B cell (primary cell): Measurements from ENCODE around the gene NPAS1. TPM values are rescaled to one million over a fixed set of nuclear protein-coding genes. Genes with fewer than 3 reads are reported as not detected.

ENCODE experiments used
- ATAC-seq: fragments of 200-7000 bp; cut with Tn5 transposase; one replicate; pipeline ENCODE4 v1.10.0; 2021; ENCODE audit warnings: low read depth, mild to moderate bottlenecking, moderate number of reproducible peaks, moderate library complexity
- CTCF ChIA-PET: fragments of 350-600 bp; sonication (Branson Sonifier 250); formaldehyde crosslinking; loops from one replicate; lab custom pipeline; 2021; ENCODE audit warnings: antibody characterized with exemption, inconsistent platforms; lab: Charles Lee
- POLR2A ChIA-PET: fragments of 350-600 bp; sonication (Branson Sonifier 250); formaldehyde crosslinking; loops from one replicate; lab custom pipeline; 2021; ENCODE audit warnings: antibody characterized with exemption; lab: Charles Lee
- DNase-seq: peaks from one replicate; pipeline ENCODE4 v3.0.0; 2013
- H2AFZ ChIP-seq: 2 replicates; pipeline ENCODE4 v1.6.1; 2012; ENCODE audit warnings: mild to moderate bottlenecking, low read depth, low read length; ENCODE audit not compliant: insufficient read depth, poor library complexity, severe bottlenecking
- H3K27ac ChIP-seq, 2 donors: 1 replicate in 1 of 2; 2 replicates in 1 of 2; pipeline ENCODE4 v1.5.1; 2012 to 2013; ENCODE audit warnings: low read length in 2 of 2, mild to moderate bottlenecking in 2 of 2, moderate library complexity in 1 of 2
- H3K27me3 ChIP-seq, 4 experiments: fragments of 200-600 bp in 1 of 4; sonication (generic) in 1 of 4; replicated peaks in 1 of 4; 1 replicate in 2 of 4; 2 replicates in 2 of 4; pipeline versions ENCODE4 v1.6.1 to v1.7.0; 2013 to 2016; ENCODE audit warnings: low read length in 3 of 4, mild to moderate bottlenecking in 2 of 4, mixed read lengths in 1 of 4, moderate library complexity in 1 of 4; ENCODE audit not compliant: insufficient read depth in 4 of 4, control insufficient read depth in 3 of 4; ENCODE audit errors: control extremely low read depth in 1 of 4
- H3K36me3 ChIP-seq, 2 experiments: replicated peaks in 1 of 2; 1 replicate in 1 of 2; 2 replicates in 1 of 2; pipeline versions ENCODE4 v1.6.1 to v1.7.1; 2013; ENCODE audit warnings: low read length in 1 of 2; ENCODE audit not compliant: insufficient read depth in 2 of 2, control insufficient read depth in 1 of 2; ENCODE audit errors: control extremely low read depth in 1 of 2, extremely low read depth in 1 of 2
- H3K4me1 ChIP-seq, 2 donors: fragments of 200-600 bp in 1 of 2; sonication (generic) in 1 of 2; 1 replicate in 1 of 2; 2 replicates in 1 of 2; pipeline versions ENCODE4 v1.5.1 to v1.6.1; 2013 to 2017; ENCODE audit warnings: low read length in 2 of 2; ENCODE audit not compliant: control insufficient read depth in 2 of 2, insufficient read depth in 2 of 2
- H3K4me2 ChIP-seq: replicated peaks from 2 replicates; pipeline ENCODE3; 2012; ENCODE audit warnings: mild to moderate bottlenecking, low read depth, low read length; ENCODE audit not compliant: poor library complexity, severe bottlenecking
- H3K4me3 ChIP-seq, 5 experiments: fragments of 200-600 bp in 1 of 5; sonication (generic) in 1 of 5; 1 replicate in 3 of 5; 2 replicates in 2 of 5; pipeline versions ENCODE4 v1.5.1 to v1.7.0; 2011 to 2016; ENCODE audit warnings: low read length in 4 of 5, mild to moderate bottlenecking in 4 of 5, low read depth in 2 of 5, control low read depth in 1 of 5, moderate library complexity in 1 of 5; ENCODE audit not compliant: insufficient read depth in 1 of 5; ENCODE audit errors: control extremely low read depth in 1 of 5, extremely low read depth in 1 of 5
- H3K79me2 ChIP-seq: fragments of 200-600 bp; sonication (generic); one replicate; pipeline ENCODE4 v1.6.0; 2016; ENCODE audit warnings: low read length; ENCODE audit not compliant: control insufficient read depth, insufficient read depth
- H3K9ac ChIP-seq: fragments of 200-600 bp; sonication (generic); 2 replicates; pipeline ENCODE4 v1.6.1; 2017; ENCODE audit warnings: mild to moderate bottlenecking, low read length, moderate library complexity
- H3K9me3 ChIP-seq, 3 donors: one replicate each; pipeline versions ENCODE4 v1.6.1 to v1.7.1; 2013; ENCODE audit warnings: low read length in 2 of 3; ENCODE audit not compliant: control insufficient read depth in 2 of 3, insufficient read depth in 1 of 3; ENCODE audit errors: control extremely low read depth in 1 of 3
- H4K20me1 ChIP-seq: 2 replicates; pipeline ENCODE4 v1.6.0; 2012; ENCODE audit warnings: mild to moderate bottlenecking, low read length; ENCODE audit not compliant: insufficient read depth, control insufficient read depth, poor library complexity, severe bottlenecking
- H3K27ac Mint-ChIP-seq: one replicate; pipeline ENCODE4 v1.8.0; 2021; ENCODE audit warnings: mixed read lengths
- H3K27me3 Mint-ChIP-seq: one replicate; pipeline ENCODE4 v1.8.0; 2021; ENCODE audit warnings: mixed read lengths
- H3K4me1 Mint-ChIP-seq: one replicate; pipeline ENCODE4 v1.8.0; 2021; ENCODE audit warnings: mixed read lengths
- H3K4me3 Mint-ChIP-seq: one replicate; pipeline ENCODE4 v1.8.0; 2021; ENCODE audit warnings: mixed read lengths
- H3K9me3 Mint-ChIP-seq: one replicate; pipeline ENCODE4 v1.8.0; 2022; ENCODE audit warnings: mixed read lengths; ENCODE audit not compliant: insufficient read depth
- EZH2 ChIP-seq: IDR thresholded peaks from 2 replicates; pipeline ENCODE4 v1.6.1; 2012; ENCODE audit warnings: borderline replicate concordance, low read depth, mild to moderate bottlenecking, moderate library complexity, low read length; ENCODE audit not compliant: insufficient read depth, poor library complexity, severe bottlenecking
- WGBS: methylation state at CpG from one replicate; pipeline ENCODE4 v1.1.5; 2013; ENCODE audit warnings: missing lambda C conversion rate; ENCODE audit not compliant: insufficient coverage; 5-methylcytosine and 5-hydroxymethylcytosine counted together
- intact Hi-C: fragments of 100-400 bp; cut with micrococcal nuclease; formaldehyde crosslinking; loops from one replicate; pipeline ENCODE4 v1.10.0; 2022
- polyA plus RNA-seq: library from polyadenylated mRNA; depleted of rRNA; stranded (reverse); fragments of >200 nt; gene quantifications from 2 replicates; pipeline ENCODE4 v1.2.3, GENCODE V29; 2012
- total RNA-seq, 2 donors: library from RNA; stranded (reverse); fragments of 120-200 nt in 1 of 2; gene quantifications; 1 replicate in 1 of 2; 2 replicates in 1 of 2; pipeline versions ENCODE4 v1.2.3 to v1.2.4, GENCODE V29; 2013 to 2022
- TF ChIP-seq, protein P1 (sequence below): fragments of 200-600 bp; IDR thresholded peaks from one replicate; pipeline ENCODE4 v1.8.0; 2022; ENCODE audit warnings: antibody characterized with exemption, mild to moderate bottlenecking

NPAS1 gene
- total and polyA plus RNA-seq, 2 donors (not counting 1 experiment from before 2014, with no cell fraction given) = 1.1 to 1.7 TPM

- intact Hi-C loops = no loop called here
- no peak overlapping the region for H3K4me3 ChIP-seq
- no peak overlapping the region for H3K4me2 ChIP-seq
- no peak overlapping the region for H2AFZ ChIP-seq
- H3K27me3 ChIP-seq = peaks cover 0 to 53% (median 25%) of the 10 kb centered on the region in 4 experiments
- H3K9me3 Mint-ChIP-seq = no peaks in the 10 kb centered on the region
- no peaks in the 10 kb centered on the region for H4K20me1 ChIP-seq
- H3K4me1 Mint-ChIP-seq = peaks cover 18% of the 10 kb centered on the region
- DNase-seq = no peak
- H3K36me3 ChIP-seq = no peaks in the 10 kb centered on the region
- no peaks in the 10 kb centered on the region for H3K79me2 ChIP-seq
- no peak overlapping the region for H3K27ac ChIP-seq
- peak overlapping the region; percentile 55 for H3K4me3 Mint-ChIP-seq
- no peak overlapping the region for H3K27ac Mint-ChIP-seq
- H3K4me1 ChIP-seq = peaks cover 27 to 31% of the 10 kb centered on the region in 2 donors
- WGBS = 26% methylated on average over 8 of the region's 13 CpGs
- H3K9ac ChIP-seq = no peak overlapping the region
- peaks cover 28% of the 10 kb centered on the region for H3K27me3 Mint-ChIP-seq
- ChIA-PET POLR2A (no interaction called here), CTCF (interaction anchor here (0.7 to 0.9 kb wide), 2 partner anchors 27 to 107 kb away, joined by 3 read pairs; no protein-coding TSS in a partner anchor)
- ATAC-seq = no peak
- TF ChIP-seq, protein P1, sequence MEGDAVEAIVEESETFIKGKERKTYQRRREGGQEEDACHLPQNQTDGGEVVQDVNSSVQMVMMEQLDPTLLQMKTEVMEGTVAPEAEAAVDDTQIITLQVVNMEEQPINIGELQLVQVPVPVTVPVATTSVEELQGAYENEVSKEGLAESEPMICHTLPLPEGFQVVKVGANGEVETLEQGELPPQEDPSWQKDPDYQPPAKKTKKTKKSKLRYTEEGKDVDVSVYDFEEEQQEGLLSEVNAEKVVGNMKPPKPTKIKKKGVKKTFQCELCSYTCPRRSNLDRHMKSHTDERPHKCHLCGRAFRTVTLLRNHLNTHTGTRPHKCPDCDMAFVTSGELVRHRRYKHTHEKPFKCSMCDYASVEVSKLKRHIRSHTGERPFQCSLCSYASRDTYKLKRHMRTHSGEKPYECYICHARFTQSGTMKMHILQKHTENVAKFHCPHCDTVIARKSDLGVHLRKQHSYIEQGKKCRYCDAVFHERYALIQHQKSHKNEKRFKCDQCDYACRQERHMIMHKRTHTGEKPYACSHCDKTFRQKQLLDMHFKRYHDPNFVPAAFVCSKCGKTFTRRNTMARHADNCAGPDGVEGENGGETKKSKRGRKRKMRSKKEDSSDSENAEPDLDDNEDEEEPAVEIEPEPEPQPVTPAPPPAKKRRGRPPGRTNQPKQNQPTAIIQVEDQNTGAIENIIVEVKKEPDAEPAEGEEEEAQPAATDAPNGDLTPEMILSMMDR = no peak
- TF ChIP-seq EZH2 = no peak
- H3K9me3 ChIP-seq = peaks cover 0 to 3% (median 0%) of the 10 kb centered on the region in 3 donors
Measured at GRCh38 chr19:47018923-47019322, 714 bp upstream of the NPAS1 start.

GRCh38 chr19:47020132-47020805, 632 bp downstream of the NPAS1 start:
- Histone ChIP-seq H2AFZ (no peak overlapping the region), H3K9me3 (peaks cover 0 to 3% (median 0%) of the 10 kb centered on the region in 3 donors), H3K36me3 (no peaks in the 10 kb centered on the region), H3K27me3 (peaks cover 0 to 61% (median 26%) of the 10 kb centered on the region in 4 experiments), H3K4me1 (peaks cover 27 to 31% of the 10 kb centered on the region in 2 donors), H4K20me1 (no peaks in the 10 kb centered on the region), H3K79me2 (no peaks in the 10 kb centered on the region), H3K4me3 (no peak overlapping the region), H3K4me2 (peak overlapping the region; percentile 76), H3K27ac (no peak overlapping the region), H3K9ac (peak overlapping the region; percentile 11)
- DNase-seq (no peak), ATAC-seq (no peak)
- POLR2A ChIA-PET = interaction anchor here (0.5 kb wide), 1 partner anchor 196 kb away, joined by 3 read pairs; no protein-coding TSS in a partner anchor
- TF ChIP-seq EZH2 = peak; percentile 68
- TF ChIP-seq, protein P1 = no peak
- CTCF ChIA-PET = interaction anchor here (1.0 kb wide), 1 partner anchor 7 kb away, joined by 4 read pairs; no protein-coding TSS in a partner anchor
- intact Hi-C loops = no loop called here
- Mint-ChIP-seq H3K27ac (no peak overlapping the region), H3K9me3 (no peaks in the 10 kb centered on the region), H3K4me1 (peaks cover 18% of the 10 kb centered on the region), H3K4me3 (peak overlapping the region; percentile 41), H3K27me3 (peaks cover 32% of the 10 kb centered on the region)
- 2% methylated on average over 62 of the region's 62 CpGs for WGBS
